ENCODE measurements around the gene INKA2.

INKA2 gene

DNA sequence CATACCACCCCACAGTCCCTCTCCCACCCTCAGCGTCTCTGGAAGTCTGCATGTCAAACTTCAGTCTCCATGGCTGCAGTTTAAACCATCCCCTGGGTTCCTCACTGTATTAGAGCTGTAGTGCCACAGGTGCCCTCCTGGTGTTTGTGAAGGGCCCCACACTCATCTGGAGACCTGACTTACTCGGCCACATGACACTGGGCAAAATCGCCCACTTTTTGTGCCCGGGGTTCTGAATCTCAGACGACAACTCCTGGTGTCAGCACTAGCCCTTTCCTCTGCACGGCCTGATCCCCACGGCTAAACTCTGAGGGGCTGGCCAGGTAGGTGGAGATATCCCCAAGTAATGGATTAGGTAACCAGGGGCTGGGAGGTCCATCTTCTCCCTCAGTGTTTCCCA lies 6.5 kb downstream of the INKA2 start:
- TF ChIP-seq CTCF (IDR thresholded peaks at IDR 0.05; ENCODE audit: low read depth, low read length, missing control alignments): no peak
- no peak overlapping the region for H3K4me3 ChIP-seq (replicated peaks; ENCODE audit: low read depth, low read length)
- DNase-seq (ENCODE audit: extremely low read depth, low read depth): no peak

GRCh38 chr1:111731956-111732355 lies 7.2 kb downstream of the INKA2 start:
- no peak for TF ChIP-seq CTCF (IDR thresholded peaks at IDR 0.05; ENCODE audit: low read depth, low read length, missing control alignments)
- no peak for DNase-seq (ENCODE audit: extremely low read depth, low read depth)
- no peak overlapping the region for H3K4me3 ChIP-seq (replicated peaks; ENCODE audit: low read depth, low read length)

DNA sequence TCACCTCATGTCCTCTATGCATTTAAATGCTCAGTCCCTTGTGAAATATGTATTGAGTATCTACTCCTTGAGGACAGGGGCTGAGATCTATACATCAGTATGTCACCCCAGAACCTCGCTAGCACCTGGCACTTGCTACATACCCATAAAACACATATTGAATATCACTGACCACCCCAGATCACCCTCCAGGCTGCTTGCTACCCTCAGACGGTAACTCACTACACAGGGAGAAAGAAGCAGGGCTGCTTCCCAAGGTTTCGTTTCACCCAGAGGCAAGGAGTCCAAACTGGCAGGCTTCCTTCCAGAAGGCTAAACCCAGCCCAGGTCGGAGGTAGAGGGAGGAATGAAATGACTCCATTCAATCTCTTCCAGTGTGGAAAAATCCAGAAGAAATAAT lies 8.5 kb downstream of the INKA2 start:
- DNase-seq (ENCODE audit: extremely low read depth, low read depth): no peak
- H3K4me3 ChIP-seq (replicated peaks; ENCODE audit: low read depth, low read length): no peak overlapping the region
- no peak for TF ChIP-seq CTCF (IDR thresholded peaks at IDR 0.05; ENCODE audit: low read depth, low read length, missing control alignments)

- DNase-seq (ENCODE audit: extremely low read depth, low read depth): no peak
Measured at GRCh38 chr1:111729946-111730681, 9.1 kb downstream of the INKA2 start.

GRCh38 chr1:111729271-111729921 lies 9.8 kb downstream of the INKA2 start:
- no peak for DNase-seq (ENCODE audit: extremely low read depth, low read depth)
- H3K4me3 ChIP-seq (replicated peaks; ENCODE audit: low read depth, low read length): no peak overlapping the region
- no peak for TF ChIP-seq CTCF (IDR thresholded peaks at IDR 0.05; ENCODE audit: low read depth, low read length, missing control alignments)

More at GRCh38 chr1:111729946-111730681, 9.1 kb downstream of the INKA2 start:
- H3K4me3 ChIP-seq (replicated peaks; ENCODE audit: low read depth, low read length): no peak overlapping the region
- TF ChIP-seq CTCF (IDR thresholded peaks at IDR 0.05; ENCODE audit: low read depth, low read length, missing control alignments): no peak

DNA sequence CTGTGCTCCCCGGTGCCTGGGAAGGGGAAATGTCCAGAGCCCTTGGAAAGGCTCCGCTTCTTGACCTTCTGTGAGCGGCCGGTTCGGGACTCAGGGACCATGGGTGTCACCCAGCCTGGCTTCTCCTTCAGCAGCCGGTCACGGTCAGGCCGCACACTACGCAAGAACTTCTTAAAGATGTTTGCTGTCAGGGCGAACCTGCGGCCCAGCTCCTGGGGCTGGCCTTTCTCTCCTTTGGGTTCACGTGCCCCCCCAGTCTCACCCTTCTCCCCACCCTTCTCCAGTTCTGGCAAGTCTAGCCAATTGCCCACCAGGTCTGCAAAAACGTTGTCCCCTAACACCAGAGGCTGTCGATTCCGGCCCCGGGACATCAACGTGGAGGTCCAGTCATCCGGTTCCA lies 12.1 kb downstream of the INKA2 start:
- H3K4me3 ChIP-seq (replicated peaks; ENCODE audit: low read depth, low read length): no peak overlapping the region
- TF ChIP-seq CTCF (IDR thresholded peaks at IDR 0.05; ENCODE audit: low read depth, low read length, missing control alignments): no peak
- no peak for DNase-seq (ENCODE audit: extremely low read depth, low read depth)
